Mesendoderm (in vitro differentiated cells): ENCODE data around the gene SSTR4.

Experiments used
- DNase-seq: peaks from one replicate; pipeline ENCODE4 v3.0.0; 2013
- H2AK5ac ChIP-seq: 2 replicates; pipeline ENCODE4 v1.6.1; 2013; ENCODE audit warnings: low read length, inconsistent platforms
- H2BK120ac ChIP-seq: 2 replicates; pipeline ENCODE4 v1.6.1; 2013; ENCODE audit warnings: low read depth, mild to moderate bottlenecking, low read length, moderate library complexity, mixed read lengths
- H2BK15ac ChIP-seq: replicated peaks from 2 replicates; pipeline ENCODE4 v1.6.1; 2013; ENCODE audit warnings: low read depth, mild to moderate bottlenecking, moderate library complexity
- H2BK5ac ChIP-seq: 2 replicates; pipeline ENCODE4 v1.6.1; 2013; ENCODE audit warnings: low read length, inconsistent platforms
- H3K18ac ChIP-seq: 2 replicates; pipeline ENCODE4 v1.6.1; 2013; ENCODE audit warnings: mild to moderate bottlenecking, low read length, mixed read lengths
- H3K23ac ChIP-seq: one replicate; pipeline ENCODE4 v1.6.1; 2013; ENCODE audit warnings: low read length
- H3K27ac ChIP-seq: 2 replicates; pipeline ENCODE4 v1.5.1; 2013; ENCODE audit warnings: low read depth, mild to moderate bottlenecking, inconsistent platforms, low read length, moderate library complexity
- H3K27me3 ChIP-seq: 2 replicates; pipeline ENCODE4 v1.6.1; 2013; ENCODE audit warnings: low read length, control low read depth, mild to moderate bottlenecking, inconsistent platforms; ENCODE audit not compliant: insufficient read depth, poor library complexity
- H3K36me3 ChIP-seq: 2 replicates; pipeline ENCODE4 v1.6.1; 2013; ENCODE audit warnings: low read length, inconsistent platforms; ENCODE audit not compliant: control insufficient read depth, insufficient read depth
- H3K4ac ChIP-seq: one replicate; pipeline ENCODE4 v1.6.1; 2013; ENCODE audit warnings: low read depth, mild to moderate bottlenecking, low read length, moderate library complexity
- H3K4me1 ChIP-seq: 2 replicates; pipeline ENCODE4 v1.6.1; 2013; ENCODE audit warnings: low read depth, low read length, inconsistent platforms; ENCODE audit not compliant: control insufficient read depth
- H3K4me2 ChIP-seq: 2 replicates; pipeline ENCODE4 v1.6.1; 2013; ENCODE audit warnings: low read length
- H3K4me3 ChIP-seq: 2 replicates; pipeline ENCODE4 v1.5.1; 2013; ENCODE audit warnings: mild to moderate bottlenecking, low read length
- H3K56ac ChIP-seq: one replicate; pipeline ENCODE4 v1.6.1; 2013; ENCODE audit warnings: low read length
- H3K79me1 ChIP-seq: 2 replicates; pipeline ENCODE4 v1.6.1; 2013; ENCODE audit warnings: low read length, inconsistent platforms
- H3K79me2 ChIP-seq: 2 replicates; pipeline ENCODE4 v1.6.1; 2013; ENCODE audit warnings: mild to moderate bottlenecking, low read length; ENCODE audit not compliant: control insufficient read depth, insufficient read depth
- H3K9ac ChIP-seq: 2 replicates; pipeline ENCODE4 v1.6.1; 2013; ENCODE audit warnings: low read length, inconsistent platforms
- H4K5ac ChIP-seq: one replicate; pipeline ENCODE4 v1.6.1; 2013; ENCODE audit warnings: low read length
- H4K8ac ChIP-seq: one replicate; pipeline ENCODE4 v1.6.1; 2013; ENCODE audit warnings: low read depth, mild to moderate bottlenecking, control low read depth, low read length, moderate library complexity
- WGBS: extraction: QIAGEN DNeasy Blood & Tissue Kit; methylation state at CpG from one replicate; pipeline ENCODE4 v1.1.7; 2013; ENCODE audit warnings: low lambda C conversion rate, missing lambda C conversion rate; ENCODE audit not compliant: insufficient coverage; ENCODE audit errors: extremely low coverage; 5-methylcytosine and 5-hydroxymethylcytosine counted together

The SSTR4 gene

DNA sequence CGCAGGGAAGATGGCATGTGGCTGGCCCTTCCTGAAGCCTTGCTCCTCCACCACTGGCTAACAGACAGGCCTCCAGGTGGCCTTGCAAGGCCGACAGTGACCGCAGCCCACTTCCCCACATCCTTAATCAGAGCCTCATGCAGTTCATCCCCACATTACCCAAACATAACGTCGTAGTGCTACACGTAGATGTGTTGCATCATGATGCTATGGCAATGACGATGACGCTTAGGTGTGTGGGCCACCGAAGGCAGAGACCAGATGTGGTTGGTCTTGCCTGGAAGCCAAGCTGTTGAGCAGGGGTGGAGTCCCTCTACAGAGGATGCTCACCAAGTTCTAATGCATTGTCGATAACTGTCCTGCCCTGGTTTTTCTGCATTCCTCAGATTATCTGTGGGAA is 45.4 kb downstream of the SSTR4 start:
- no peak overlapping the region for H3K23ac ChIP-seq
- no peak overlapping the region for H3K4ac ChIP-seq
- H2AK5ac ChIP-seq, result no peak overlapping the region
- no peak overlapping the region for H2BK120ac ChIP-seq
- no peak overlapping the region for H4K5ac ChIP-seq
- no peak overlapping the region for H3K27ac ChIP-seq
- no peak overlapping the region for H3K9ac ChIP-seq
- no peak overlapping the region for H2BK5ac ChIP-seq
- no peak overlapping the region for H3K56ac ChIP-seq
- no peak overlapping the region for H2BK15ac ChIP-seq
- H3K79me1 ChIP-seq, result no peaks in the 10 kb centered on the region
- no peaks in the 10 kb centered on the region for H3K36me3 ChIP-seq
- no peak overlapping the region for H3K18ac ChIP-seq
- H3K27me3 ChIP-seq, result no peaks in the 10 kb centered on the region
- no peak for DNase-seq
- no peak overlapping the region for H4K8ac ChIP-seq
- no CpG with 5 or more reads among the region's 10 CpGs for WGBS
- no peak overlapping the region for H3K4me3 ChIP-seq
- no peak overlapping the region for H3K4me2 ChIP-seq
- no peaks in the 10 kb centered on the region for H3K4me1 ChIP-seq
- no peaks in the 10 kb centered on the region for H3K79me2 ChIP-seq

DNA sequence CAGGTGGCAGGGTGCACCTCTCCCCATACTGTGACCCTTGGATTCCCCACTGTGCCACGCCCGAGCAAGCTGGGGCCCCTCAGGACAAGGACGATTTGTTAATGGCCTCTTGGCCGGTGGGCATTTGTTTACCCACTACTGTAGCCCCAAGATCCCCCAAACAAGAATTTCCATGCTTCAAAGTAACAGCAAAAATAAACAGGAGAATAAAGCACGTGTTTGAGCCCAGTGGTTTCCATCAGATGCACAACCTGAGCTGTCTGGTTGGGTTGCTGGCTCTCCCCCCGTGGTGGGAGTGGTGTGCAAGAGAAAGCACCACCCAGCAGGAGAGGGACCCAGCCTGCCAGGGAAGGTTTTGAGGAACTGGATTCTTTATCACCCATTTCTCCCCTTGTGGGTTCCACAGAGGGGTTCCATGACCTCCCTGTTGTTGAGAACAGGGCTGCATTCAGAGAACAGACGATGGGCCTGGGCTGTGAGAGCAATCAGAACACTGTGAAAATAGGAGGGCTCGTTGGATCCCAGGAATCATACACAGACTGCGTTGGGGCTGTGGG is 46.2 kb downstream of the SSTR4 start:
- H3K9ac ChIP-seq, result no peak overlapping the region
- no CpG with 5 or more reads among the region's 9 CpGs for WGBS
- no peak for DNase-seq

DNA sequence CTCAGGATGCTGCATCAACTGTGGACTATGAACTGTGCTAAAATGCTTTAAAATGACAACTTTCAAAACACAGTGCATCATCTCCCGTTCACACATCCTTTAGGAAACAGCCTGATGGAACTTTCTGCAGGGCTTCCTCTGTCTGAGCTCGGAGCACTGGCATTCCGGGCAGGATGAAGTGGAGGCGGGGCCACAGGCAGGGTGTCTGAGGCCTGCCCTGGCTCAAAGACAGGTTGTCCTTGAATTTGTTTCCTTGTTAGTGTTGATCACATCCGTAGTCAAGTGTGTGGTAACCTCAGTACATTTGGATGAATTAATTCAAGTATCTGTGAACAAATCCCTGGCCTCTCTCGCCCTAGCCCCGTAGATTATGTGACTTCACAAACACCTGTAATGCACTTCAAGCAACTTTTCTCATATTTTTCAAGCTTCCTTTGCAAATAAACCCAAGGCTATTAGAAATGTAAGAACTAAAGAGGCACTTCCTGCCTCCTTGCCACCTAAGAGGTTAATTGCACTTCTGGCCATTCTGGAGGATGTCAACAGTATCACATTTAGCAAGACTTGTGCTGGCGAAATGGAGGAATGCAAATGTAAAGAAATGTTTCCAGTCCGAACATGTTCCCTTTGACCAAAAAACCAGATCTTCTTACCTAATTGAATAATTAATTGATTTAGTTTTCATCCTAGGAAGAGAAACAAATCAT is 47.9 kb downstream of the SSTR4 start:
- Histone ChIP-seq H3K79me1 (no peaks in the 10 kb centered on the region), H2BK15ac (no peak overlapping the region), H4K5ac (no peak overlapping the region), H3K27me3 (no peaks in the 10 kb centered on the region), H3K36me3 (no peaks in the 10 kb centered on the region), H3K23ac (no peak overlapping the region), H3K4me3 (no peak overlapping the region), H3K27ac (no peak overlapping the region), H3K4me2 (no peak overlapping the region), H4K8ac (no peak overlapping the region), H3K9ac (no peak overlapping the region), H2AK5ac (no peak overlapping the region), H3K56ac (no peak overlapping the region), H3K4ac (no peak overlapping the region), H3K4me1 (no peaks in the 10 kb centered on the region), H3K18ac (no peak overlapping the region), H2BK5ac (no peak overlapping the region), H2BK120ac (no peak overlapping the region), H3K79me2 (no peaks in the 10 kb centered on the region)
- WGBS, result no CpG with 5 or more reads among the region's 9 CpGs
- peak; percentile 54 for DNase-seq

More for the DNA sequence above, 46.2 kb downstream of the SSTR4 start:
- Histone ChIP-seq H2AK5ac (no peak overlapping the region), H2BK5ac (no peak overlapping the region), H4K5ac (no peak overlapping the region), H3K23ac (no peak overlapping the region), H3K4ac (no peak overlapping the region), H4K8ac (no peak overlapping the region), H3K27ac (no peak overlapping the region), H3K36me3 (no peaks in the 10 kb centered on the region), H2BK15ac (no peak overlapping the region), H3K27me3 (no peaks in the 10 kb centered on the region), H3K18ac (no peak overlapping the region), H3K4me2 (no peak overlapping the region), H3K4me3 (no peak overlapping the region), H3K79me2 (no peaks in the 10 kb centered on the region), H3K56ac (no peak overlapping the region), H3K4me1 (no peaks in the 10 kb centered on the region), H2BK120ac (no peak overlapping the region), H3K79me1 (no peaks in the 10 kb centered on the region)

DNA sequence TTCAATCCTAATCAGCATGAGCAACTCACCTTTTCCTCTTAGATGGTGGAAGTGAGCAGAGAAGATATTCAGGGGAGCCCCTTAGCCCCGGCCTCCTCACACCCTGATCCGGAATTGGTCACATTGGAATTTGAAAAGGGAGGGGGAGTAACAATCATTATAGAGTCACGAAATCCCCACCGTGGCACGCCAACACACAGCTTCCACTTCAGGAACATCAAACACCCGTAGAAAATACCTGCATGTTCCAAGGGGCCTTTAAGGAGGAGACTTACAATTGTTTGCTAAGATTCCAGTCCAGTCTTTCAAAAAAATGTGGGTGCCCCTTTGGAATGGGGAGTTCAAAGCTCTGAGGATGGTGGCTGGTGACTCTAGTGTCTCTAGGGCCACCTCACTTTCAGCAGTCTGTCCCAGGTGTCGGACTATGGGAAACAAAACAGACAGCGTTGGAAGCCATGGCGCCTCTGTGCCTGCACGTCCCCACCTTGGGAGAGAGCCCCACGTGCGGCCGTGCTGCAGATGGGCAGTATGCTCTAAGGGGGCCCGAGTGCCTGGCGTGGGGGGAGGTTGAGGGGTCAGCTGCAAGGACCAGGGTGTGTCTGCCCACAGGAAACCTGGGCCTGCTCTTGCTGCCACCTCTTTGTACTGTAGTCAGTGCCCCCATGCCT is 48.6 kb downstream of the SSTR4 start:
- Histone ChIP-seq H3K79me2 (no peaks in the 10 kb centered on the region), H4K5ac (no peak overlapping the region), H3K27me3 (no peaks in the 10 kb centered on the region), H3K4me1 (no peaks in the 10 kb centered on the region), H3K56ac (no peak overlapping the region), H2BK120ac (no peak overlapping the region), H3K23ac (no peak overlapping the region), H3K4me2 (no peak overlapping the region), H3K36me3 (no peaks in the 10 kb centered on the region), H3K9ac (no peak overlapping the region), H3K79me1 (no peaks in the 10 kb centered on the region), H3K18ac (no peak overlapping the region), H3K4me3 (no peak overlapping the region), H4K8ac (no peak overlapping the region), H2BK5ac (no peak overlapping the region), H3K4ac (no peak overlapping the region), H2BK15ac (no peak overlapping the region), H3K27ac (no peak overlapping the region), H2AK5ac (no peak overlapping the region)
- no CpG with 5 or more reads among the region's 15 CpGs for WGBS
- DNase-seq, result no peak

DNA sequence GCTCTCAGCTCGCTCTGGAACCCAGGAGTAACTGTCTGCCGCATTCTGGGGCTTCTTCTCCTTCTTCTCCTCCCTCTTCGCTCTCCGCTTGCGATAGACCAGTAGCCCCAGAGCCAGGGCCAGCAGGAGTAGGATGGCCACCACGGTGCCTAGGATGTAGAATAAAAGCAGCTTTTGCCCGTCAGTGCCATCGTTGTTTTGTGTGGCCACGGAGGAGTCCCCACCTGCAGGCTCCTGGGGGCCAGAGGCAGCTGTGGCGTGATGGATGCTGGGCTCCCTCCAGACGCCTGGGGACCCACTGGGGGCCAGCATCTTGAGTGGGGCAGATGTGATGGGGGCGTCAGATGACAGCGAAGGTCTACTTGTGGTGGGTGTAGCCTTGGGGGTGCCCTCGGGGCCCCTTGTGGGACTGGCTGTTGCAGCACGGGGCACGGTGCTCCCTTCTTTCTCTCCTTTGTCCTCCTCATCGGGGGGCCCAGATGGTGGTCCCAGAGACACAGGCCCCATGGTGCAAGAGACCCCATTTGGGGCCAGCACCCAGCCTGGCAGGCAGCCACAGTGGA is 49.3 kb downstream of the SSTR4 start:
- Histone ChIP-seq H2BK120ac (no peak overlapping the region), H3K4me1 (no peaks in the 10 kb centered on the region), H3K56ac (no peak overlapping the region), H3K27me3 (no peaks in the 10 kb centered on the region), H3K23ac (no peak overlapping the region), H4K8ac (no peak overlapping the region), H3K36me3 (no peaks in the 10 kb centered on the region), H3K79me2 (no peaks in the 10 kb centered on the region), H3K79me1 (no peaks in the 10 kb centered on the region), H3K18ac (no peak overlapping the region), H2AK5ac (no peak overlapping the region), H3K4ac (no peak overlapping the region), H2BK5ac (no peak overlapping the region), H3K4me2 (no peak overlapping the region), H3K9ac (no peak overlapping the region), H2BK15ac (no peak overlapping the region), H3K27ac (no peak overlapping the region), H4K5ac (no peak overlapping the region), H3K4me3 (no peak overlapping the region)
- no CpG with 5 or more reads among the region's 17 CpGs for WGBS
- DNase-seq, result no peak
